HG03354 (cell line): ENCODE results near the gene TNK2.

ENCODE experiments used
- ATAC-seq: cut with Tn5 transposase; IDR thresholded peaks from one replicate; pipeline ENCODE4 v1.9.1; 2021; ENCODE audit warnings: mild to moderate bottlenecking; ENCODE audit not compliant: unreplicated experiment, poor library complexity, severe bottlenecking

TNK2 gene

DNA sequence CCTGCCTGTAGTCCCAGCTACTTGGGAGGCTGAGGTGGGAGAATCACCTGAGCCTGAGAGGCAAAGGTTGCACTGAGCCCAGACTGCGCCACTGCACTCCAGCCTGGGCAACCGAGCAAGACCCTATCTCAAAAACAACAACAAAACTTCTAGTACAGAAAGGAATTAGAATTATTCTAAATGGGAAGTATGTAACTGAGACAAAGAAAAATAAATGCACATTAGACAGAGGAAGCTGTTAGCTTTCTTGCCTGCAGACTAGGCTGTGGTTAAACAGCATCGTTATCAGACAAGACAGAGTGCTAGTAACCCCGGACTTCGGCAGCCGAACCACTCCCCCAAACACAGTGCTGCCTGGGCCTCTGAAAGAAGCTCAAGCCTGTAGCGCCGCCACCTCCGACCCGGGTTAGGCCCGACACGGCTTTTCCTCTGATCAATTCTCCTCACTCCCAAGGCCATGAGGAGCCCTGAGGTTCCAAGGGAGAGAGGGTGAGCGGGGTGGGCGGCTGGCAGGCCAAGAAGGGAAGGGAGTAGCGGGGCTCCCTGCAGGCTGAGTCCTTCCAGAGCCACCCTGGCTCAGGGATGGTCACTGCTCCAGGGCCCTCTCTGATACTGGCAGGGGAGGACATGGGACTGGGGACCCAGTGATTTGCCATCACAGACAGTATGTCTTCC, 51.8 kb downstream of the TNK2 start:
- ATAC-seq = no peak

DNA sequence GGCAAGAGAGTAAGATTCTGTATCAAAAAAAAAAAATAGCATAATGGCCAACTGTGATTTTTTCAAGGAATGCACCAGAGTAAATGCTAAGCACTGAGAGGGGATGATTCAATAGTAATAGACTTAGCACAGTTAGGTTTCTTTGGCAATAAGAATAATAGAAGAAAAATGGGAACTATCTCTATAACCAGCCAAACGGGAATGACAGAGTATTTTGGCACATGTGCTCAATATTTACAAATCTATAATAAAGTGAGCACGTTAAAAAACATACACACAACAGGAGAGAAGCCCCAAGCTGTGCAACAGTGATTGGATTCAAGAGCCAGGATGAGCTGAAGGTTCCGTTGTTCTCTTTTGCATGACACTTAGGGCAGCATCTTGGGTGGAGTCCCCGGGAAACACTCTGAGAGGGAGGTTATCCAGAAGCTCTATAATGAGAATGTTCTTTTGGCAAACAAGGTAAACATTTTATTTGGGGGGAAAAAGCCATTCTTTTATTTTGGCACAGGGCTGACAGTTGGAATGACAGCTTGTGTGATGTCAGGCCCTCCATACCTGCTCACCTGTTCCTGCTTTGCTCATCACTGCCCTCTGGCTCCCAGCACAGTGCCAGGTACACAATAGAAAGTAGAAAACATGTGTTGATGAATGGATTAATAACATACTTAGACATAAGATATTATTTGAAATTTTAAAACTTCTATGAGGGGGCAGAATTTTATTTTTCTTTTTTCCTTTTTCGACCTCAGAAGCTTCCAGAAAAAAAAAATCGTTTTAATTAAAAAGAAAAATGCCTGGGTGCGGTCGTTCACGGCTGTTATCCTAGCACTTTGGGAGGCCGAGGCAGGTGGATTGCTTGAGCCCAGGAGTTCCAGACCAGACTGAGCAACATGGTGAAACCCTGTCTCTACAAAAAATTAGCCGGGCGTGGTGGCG, 52.6 kb downstream of the TNK2 start:
- ATAC-seq = no peak

DNA sequence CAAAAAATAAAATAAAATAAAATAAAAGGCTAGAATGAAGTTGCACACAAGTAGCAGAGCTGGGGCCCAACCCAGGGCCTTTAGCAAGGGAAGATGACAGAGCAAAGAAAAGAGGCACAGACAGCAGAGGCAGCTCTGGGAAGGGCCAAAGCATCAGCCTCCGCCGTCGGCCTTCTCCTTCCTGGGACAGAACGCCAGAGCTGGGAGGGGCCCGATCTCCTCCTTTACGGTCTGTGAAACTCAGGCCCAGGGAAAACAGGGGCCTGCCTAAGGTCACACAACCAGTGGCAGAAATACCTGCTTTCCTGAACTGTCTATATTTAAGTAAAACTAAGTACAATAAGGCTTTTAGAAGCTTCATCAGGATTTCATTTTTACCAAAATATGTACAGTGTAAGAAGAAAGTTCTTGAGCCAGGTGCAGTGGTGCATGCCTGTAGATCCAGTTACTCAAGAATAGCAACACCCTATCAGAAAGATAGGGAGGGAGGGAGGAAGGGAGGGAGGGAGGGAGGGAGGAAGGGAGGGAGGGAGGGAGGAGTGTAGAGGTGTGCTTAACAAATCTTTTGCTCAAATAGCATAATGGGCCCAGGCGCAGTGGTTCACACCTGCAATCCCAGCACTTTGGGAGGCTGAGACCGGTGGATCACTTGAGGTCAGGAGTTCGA, 53.6 kb downstream of the TNK2 start:
- no peak for ATAC-seq

GRCh38 chr3:195853996-195854395, 54.4 kb downstream of the TNK2 start:
- no peak for ATAC-seq

- ATAC-seq = no peak
Measured at GRCh38 chr3:195853036-195853435, 55.3 kb downstream of the TNK2 start.

DNA sequence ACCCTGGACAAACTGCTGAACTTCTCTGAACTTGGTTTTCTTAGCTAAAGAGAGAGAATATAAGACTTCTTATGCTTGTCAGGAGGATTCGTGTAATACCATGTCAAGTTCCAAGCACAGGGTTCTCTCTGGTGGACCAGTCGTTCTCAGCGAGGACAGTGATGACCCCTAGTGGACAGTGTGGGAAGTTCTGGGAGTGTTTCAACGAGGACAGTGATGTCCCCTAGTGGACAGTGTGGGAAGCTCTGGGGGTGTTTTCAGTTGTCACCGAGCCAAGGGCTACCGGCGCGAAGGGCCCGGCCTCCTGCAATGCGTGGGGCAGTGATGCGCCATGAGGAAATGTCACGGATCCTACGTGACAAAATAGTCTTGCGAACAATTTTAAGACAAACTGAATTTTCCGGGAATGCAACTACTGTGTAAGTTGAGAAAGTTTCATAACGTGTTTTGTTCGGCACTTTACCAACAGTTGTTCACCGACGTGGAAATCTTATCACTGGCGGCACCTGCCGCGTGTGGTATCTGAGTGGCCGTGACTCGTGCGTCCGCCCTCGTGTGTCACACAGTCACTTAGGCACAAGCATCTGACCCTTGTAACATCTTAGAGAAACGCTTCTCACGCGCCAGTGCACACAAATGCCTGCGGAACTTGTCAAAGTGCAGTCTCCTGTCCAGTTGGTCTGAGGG, 57.4 kb downstream of the TNK2 start:
- ATAC-seq = peak; percentile 96

- ATAC-seq = no peak
Measured at GRCh38 chr3:195849322-195850074, 58.9 kb downstream of the TNK2 start.

DNA sequence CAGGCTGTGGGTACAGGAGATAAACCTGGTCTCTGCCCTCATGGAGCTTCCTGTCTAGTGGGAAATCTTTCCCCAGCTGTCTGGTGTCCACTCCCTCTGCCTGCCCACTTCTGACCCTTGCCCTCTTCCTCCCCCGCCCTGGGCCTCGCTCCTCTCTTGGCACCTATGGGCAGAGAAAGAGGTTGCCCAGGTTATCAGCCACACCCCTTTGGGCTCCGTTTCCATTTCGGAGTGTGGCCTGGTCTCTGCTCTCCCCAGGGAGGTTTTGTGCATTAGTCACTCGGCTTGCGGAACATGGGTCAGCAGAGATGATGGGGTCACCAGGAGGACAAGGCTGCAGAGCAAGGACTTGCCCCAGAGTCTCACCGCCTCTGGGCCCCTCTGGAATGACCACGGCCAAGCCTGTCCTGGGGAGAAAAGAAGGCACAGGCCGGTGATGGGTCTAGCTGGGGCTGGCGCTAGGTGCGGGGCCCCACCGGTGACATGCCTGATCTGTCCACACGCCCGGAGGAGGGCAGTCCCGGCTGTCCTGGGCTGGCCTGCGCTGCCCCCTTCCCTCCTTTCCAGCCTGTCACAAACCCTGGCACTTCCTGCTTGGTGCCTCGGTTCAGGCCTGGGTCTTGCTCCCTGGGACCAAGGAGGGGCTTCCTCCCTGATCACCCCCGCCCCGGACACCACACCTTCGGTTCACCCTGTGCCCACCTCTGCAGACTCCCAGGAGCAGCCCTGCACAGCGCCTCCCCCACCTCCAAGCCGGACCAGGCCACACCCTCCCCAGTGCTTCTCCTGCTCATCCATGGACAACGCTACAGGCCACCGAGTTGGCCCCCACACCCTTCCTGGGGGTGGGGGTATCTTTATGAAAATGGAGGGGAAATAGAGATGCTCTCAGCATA, 61.0 kb downstream of the TNK2 start:
- ATAC-seq = no peak

DNA sequence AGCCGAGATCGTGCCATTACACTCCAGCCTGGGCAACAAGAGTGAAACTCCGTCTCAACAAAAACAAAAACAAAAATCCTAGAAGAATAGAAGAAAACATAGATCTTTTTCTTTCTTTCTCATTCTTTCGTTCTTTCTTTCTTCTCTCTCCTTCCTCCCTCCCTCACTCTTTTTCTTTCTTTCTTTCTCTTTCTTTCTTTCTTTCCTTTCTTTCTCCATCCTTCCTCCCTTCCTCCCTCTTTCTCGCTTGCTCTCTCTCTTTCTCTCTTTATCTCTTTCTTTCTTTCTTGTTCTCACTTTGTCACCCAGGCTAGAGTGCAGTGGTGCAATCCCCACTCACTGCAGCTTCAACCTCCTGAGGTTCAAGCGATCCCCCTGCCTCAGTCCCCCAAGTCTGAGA, 62.9 kb downstream of the TNK2 start:
- no peak for ATAC-seq

DNA sequence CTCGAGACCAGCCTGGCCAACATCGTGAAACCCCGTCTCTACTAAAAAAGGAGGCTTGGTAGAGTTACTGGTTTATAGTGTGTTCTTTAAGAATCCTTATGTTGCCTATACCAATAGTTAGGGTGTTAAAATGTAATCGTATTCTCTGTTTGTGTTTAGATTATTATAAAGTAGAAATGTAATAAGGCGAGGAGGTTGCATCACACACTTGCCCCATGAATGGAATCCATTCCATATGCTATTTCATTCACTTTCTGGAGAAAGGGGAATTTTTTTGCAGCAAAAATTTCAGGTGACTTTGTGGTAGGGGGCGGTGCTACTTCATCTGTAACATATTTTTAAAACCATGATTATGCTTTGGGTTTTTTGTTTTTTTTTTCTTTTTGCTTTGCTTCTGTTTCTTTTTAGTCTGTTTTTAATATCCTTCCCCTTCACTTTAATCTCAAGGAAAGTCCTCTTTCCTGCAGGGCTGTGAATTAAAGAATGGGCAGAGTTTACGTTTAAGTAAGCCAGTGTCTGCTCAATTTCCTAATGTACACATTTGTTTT, 63.6 kb downstream of the TNK2 start:
- no peak for ATAC-seq

DNA sequence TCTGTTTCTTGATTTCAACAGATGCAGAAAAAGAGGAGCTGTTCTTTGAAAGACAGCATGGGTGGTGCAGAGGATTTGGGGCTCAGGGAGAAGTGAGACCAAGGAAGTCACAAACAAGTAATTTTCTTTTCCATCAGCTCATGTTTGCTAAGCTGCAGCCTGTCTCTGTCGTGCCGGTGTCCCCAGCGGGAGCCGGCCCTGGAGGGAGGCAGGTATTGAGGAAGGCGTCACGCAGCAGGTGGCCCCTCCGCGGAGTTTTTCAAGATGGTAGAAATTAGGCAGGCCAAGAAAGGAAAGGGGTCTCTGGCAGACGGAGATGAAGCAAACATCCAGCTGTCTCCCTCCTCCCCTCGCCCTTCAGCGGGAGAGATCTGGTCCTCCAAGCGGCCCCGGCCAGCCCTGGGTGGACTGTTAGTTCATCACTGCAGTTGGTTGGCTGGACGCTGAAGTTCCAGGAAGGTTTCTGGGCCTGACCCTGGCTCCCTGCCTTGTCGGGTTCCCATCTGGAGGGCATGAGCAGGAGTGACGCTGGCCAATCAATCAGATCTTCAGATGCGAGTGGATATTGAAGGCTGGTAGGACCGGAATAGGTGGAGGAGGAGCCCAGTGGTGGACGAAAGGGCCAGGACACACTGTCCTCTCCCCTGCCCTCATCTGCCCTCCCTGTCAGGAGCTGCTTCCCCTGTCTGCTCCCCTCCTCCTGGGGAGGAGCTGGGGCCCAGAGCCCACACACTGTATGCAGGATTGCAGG, 68.9 kb downstream of the TNK2 start:
- ATAC-seq = no peak

- peak; percentile 41 for ATAC-seq
Measured at GRCh38 chr3:195838714-195839113, 69.6 kb downstream of the TNK2 start.

DNA sequence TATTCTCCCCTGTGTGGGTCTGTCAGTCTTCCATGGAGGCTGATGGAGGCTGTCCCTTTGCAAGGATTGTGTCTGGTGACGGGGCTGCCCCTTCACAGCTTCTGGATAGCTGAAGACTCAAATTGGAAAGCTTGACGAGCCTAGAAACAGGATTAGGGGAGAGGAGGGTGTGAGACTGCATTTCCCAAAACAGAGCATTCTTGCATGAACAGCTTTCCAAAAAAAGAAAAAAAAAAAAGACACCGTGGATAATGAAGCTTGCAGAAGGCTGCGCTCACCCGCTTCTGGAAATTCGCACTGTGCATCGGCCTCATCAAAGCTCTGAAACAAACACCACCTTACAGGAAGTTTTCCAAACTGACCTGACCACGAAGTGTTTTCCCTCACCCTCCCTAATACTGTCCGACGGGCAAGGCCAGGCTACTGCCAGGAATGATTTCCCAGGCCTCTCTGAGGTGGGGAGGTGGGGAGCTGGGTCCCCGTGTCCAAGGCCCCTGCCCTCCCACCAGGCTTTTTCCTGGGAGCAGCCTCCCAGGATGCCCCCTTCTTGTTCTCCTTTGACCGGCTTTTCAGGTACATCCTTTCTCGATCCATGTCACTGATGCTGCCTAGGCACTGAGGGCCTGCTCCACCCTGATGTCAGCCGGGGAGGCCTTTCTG, 71.7 kb downstream of the TNK2 start:
- ATAC-seq = no peak

- no peak for ATAC-seq
Measured at GRCh38 chr3:195835791-195836190, 72.6 kb downstream of the TNK2 start.

GRCh38 chr3:195834675-195835583, 73.4 kb downstream of the TNK2 start:
- ATAC-seq = no peak

- ATAC-seq = no peak
Measured at GRCh38 chr3:195829897-195830254, 78.5 kb downstream of the TNK2 start.
